Posterior vena cava (tissue), 2 donors: ENCODE results near the gene PLD1. TPM values are rescaled to one million over a fixed set of nuclear protein-coding genes. Genes with fewer than 3 reads are reported as not detected.
"Not testable (repeated sequence)": the region's sequence is repeated elsewhere in the genome, so short reads cannot be mapped to it uniquely, and the experiment has no call there.

Source experiments
- DNase-seq: peaks from one replicate; pipeline ENCODE4 v3.0.0-alpha.2; 2020; ENCODE audit warnings: low spot score
- intact Hi-C, 2 donors: fragments of 100-400 bp; cut with DNase I; formaldehyde crosslinking; loops; one replicate each; pipeline versions ENCODE4 v1.14.1 to v1.14.2; 2022 to 2023
- total RNA-seq, 2 donors: library from RNA; stranded (reverse); fragmentation: NEBNext Ultra II Directional; extraction: Animal tissue kit (Norgen Biotek cat#: 25700); gene quantifications; one replicate each; pipeline ENCODE4 v1.2.1, GENCODE V29; 2021
- donor health status: DM: yes; HTN: yes; CAD: no.
- donor health status: DM: yes; HTN: yes; CAD: no.

Gene PLD1
- total RNA-seq, 2 donors from 2014 or later = 18.5 to 30.9 TPM

DNA sequence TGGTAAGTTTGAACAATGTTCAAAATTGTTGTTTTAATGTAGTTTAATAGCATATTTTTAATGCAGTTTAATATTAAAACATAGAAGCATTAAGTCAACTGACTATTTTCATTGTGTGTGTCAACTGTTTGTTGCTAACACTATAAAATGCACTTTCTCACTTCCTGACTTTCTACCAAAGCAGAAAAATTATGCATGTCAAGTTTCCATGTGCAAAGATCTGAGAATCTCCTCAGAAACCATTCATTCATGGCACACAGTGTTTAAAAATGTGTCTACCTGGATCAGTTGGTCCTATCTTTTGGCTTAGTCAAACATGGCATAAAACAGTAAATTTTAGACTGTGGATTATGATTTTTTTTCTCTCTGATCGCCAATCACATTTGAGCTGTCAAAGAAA lies 156.0 kb downstream of the PLD1 start:
- intact Hi-C loops = loop anchor here (5.0 kb wide), 1 partner anchor 118 kb away; no protein-coding TSS in a partner anchor
- DNase-seq = no peak

DNA sequence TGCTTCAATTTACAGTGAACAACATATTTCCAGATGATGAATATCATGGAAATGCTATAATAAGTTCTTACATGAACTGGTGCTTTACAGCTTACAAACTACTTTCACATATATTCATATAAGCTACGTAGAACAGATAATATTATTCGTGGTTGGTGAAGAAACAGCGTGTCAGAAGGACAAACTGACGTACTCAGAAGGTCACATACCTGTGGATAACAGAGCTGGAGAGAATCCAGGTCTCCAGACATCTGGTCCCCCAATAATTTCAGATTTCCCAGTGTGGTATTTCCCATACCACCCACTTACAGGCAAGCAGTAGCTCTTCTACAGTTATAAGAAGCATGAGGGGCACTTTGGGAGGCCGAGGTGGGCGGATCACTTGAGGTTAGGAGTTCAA lies 156.6 kb downstream of the PLD1 start:
- intact Hi-C loops = loop anchor here (5.0 kb wide), 1 partner anchor 119 kb away; no protein-coding TSS in a partner anchor
- no peak for DNase-seq

DNA sequence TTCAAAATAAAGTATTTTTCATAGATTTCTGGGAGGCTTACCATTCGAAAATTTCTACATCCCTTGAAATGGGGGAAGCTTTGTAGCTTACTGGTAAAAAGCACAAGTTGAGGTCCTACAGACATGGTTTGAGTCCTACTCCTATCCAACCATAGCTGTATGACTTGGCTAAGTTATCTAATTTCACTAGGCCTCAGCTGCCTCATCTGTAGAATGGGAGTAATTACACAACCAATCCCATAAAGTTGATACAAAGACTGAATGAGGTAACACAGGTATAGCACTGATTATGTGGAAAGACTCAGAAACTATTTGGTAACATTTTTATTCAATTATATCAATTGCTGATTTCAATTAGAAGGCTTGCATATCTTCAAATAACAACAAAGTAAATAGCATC lies 157.4 kb downstream of the PLD1 start:
- intact Hi-C loops = loop anchor here (5.0 kb wide), 1 partner anchor 119 kb away; no protein-coding TSS in a partner anchor
- DNase-seq = no peak

DNA sequence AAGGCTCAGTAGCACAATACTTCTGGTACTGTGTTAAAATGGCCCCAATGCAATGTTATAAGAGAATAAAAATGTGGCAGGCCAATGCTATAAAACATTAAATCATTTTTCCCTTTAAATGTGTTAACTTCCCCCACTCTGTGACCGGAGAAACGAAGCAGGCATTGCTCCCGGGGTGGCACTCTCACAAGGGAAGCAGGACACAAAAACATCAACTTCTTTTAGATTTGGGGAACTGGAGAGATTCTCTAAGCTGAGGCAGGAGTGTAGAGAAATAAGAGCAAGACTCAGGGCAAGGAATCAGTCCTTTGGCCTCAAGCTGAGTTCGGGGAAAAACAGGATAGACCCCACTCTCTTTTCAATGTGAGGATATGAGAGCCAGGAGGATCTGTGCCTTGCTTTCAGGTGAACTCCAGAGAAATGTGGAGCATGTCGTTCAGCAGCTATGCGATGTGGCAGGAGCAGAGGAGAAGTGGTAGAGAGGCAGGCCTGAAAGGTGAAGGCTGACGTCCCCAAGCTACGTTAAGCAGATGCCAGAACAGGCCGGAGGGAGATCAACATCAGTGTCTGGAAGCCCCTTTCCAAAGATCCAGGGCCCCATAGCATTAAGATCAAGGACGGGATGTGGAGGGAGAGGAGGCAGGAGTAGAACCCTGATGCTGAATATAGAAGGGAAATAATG lies 160.2 kb downstream of the PLD1 start:
- intact Hi-C loops = loop anchor here (5.0 to 10.0 kb wide), 2 partner anchors 122 to 695 kb away; no protein-coding TSS in a partner anchor
- no peak for DNase-seq

DNA sequence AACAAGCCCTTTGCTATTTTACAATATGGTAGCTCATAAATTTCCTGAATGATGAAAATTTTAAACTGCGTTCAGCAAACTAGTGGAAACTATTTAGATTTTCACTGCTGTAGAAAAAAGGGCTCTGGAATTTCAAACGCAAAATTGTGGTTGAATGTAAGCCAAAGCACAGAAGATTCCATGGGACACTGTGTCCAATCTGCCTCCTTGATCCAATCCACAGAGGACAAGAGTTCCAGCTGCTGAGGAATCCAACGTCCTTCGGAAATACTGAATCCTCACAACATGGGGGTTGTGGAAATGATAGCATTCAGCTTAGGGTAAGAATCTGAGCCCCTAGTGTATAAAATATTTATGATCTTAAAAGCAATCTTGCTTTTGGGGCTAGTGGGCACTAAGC lies 161.0 kb downstream of the PLD1 start:
- intact Hi-C loops = loop anchor here in 1 of 2 donors (10.0 kb wide), 1 partner anchor 696 kb away; no protein-coding TSS in a partner anchor
- no peak for DNase-seq

DNA sequence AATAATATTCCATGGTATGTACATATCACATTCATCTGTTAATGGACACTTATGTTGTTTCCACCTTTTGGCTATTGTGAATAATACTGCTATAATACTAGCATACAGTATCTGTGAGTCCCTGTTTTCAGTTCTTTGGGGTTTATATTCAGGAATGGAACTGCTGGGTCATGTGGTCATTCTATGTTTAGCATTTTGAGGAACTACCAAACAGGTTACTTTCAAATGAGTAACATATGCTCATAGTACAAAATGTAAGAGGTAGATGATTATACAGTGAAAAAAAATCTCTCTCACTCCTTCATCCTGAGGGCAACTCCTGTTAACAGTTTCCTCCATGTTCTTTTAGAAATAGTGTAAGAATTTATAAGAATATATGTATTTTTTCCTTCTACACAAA lies 162.2 kb downstream of the PLD1 start:
- intact Hi-C loops = loop anchor here in 1 of 2 donors (10.0 kb wide), 1 partner anchor 697 kb away; no protein-coding TSS in a partner anchor
- no peak for DNase-seq

DNA sequence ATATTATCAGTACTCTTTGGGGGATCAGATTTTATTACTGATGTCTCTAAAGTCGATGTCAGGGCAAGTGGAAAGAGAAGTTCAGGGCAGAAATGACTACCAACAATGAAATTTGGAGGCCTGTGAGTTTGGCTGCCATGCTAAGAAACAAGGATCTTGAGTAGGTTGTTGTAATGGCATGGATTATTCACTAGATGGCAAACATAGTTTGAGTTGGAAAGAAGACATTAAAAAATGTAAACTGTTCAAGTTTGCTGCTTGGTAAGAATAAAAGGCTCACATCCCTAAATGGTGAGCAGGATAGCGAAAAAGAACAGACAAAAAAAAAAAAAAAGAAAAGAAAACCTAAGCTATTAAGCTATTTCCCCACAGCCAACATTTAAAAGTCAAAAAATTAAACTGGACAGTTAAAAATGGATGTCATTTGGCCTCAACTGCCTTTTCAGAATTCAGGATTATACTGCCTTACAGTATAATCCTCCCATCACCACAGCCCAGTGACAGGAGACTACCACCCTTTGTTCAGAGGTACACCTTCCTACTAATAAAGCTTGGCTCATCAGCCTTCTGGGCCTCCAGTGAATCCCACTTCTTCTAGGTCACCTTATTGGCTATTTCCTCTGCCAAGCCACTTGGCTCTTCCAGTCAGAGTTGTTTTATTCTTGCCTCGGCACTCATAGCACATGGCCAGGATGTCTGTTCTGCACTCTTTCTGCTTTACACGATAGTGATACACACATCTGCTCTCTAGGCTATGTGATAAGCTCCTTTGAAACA lies 163.7 kb downstream of the PLD1 start:
- DNase-seq = no peak
- intact Hi-C loops = loop anchor here in 1 of 2 donors (10.0 kb wide), 1 partner anchor 698 kb away; no protein-coding TSS in a partner anchor

DNA sequence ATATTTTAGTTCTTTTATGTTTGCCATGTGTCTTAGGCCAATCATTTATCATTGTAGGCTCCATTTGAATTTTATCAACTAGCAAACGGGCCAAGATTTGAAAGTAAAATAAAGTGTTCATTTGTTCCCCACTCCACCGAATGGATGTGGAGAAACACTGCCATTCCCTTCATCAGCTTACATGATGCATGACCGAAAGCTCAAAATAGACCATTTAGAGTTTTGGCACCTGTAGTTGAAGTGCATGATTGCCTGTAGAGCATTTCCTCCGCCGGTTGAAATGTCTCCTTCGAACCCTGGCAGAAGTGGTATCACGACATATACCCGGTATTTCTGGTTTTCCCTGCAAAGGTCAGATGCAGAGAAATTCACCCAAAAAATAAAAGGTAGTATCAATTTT lies 165.6 kb downstream of the PLD1 start:
- intact Hi-C loops = loop anchor here in 1 of 2 donors (10.0 kb wide), 1 partner anchor 700 kb away; no protein-coding TSS in a partner anchor
- DNase-seq = no peak

DNA sequence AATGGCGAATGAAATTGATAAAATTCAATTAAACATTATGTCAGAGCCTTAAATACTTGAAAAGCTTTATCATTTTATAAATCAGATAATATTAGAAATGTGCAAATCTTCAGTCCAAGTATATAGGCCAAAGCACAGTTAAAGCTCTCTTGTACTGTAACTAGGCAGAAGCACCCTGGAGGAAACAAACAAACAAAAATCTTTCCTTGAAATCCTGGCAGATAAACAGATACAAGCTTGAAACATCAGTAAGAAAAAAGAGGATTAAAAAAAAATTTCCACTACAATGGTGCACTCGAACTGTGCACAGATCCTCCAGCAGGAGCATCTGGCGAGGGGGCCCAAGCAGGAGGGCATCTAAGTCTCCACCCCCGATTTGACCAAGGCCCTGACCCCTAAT lies 166.6 kb downstream of the PLD1 start:
- DNase-seq = no peak
- intact Hi-C loops = loop anchor here in 1 of 2 donors (10.0 kb wide), 1 partner anchor 701 kb away; no protein-coding TSS in a partner anchor

DNA sequence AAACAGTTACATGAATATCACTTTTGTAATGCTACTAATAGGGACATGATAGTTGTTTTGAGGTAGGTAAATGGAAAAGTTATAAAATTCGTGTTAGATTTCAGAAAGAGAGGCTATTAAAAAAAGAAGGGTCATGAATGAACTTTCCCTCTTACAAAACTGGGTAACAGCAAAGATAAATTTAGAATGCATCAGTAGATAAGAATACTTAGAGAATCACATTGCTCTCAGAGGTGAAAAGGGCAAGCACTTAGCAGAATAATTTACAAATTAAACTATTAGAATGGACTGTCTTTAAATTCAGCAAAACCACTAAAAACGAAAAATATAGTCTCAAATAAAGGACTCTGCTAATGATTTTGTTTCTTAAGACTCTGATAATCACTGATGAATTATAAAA lies 167.2 kb downstream of the PLD1 start:
- intact Hi-C loops = loop anchor here in 1 of 2 donors (10.0 kb wide), 1 partner anchor 702 kb away; no protein-coding TSS in a partner anchor

DNA sequence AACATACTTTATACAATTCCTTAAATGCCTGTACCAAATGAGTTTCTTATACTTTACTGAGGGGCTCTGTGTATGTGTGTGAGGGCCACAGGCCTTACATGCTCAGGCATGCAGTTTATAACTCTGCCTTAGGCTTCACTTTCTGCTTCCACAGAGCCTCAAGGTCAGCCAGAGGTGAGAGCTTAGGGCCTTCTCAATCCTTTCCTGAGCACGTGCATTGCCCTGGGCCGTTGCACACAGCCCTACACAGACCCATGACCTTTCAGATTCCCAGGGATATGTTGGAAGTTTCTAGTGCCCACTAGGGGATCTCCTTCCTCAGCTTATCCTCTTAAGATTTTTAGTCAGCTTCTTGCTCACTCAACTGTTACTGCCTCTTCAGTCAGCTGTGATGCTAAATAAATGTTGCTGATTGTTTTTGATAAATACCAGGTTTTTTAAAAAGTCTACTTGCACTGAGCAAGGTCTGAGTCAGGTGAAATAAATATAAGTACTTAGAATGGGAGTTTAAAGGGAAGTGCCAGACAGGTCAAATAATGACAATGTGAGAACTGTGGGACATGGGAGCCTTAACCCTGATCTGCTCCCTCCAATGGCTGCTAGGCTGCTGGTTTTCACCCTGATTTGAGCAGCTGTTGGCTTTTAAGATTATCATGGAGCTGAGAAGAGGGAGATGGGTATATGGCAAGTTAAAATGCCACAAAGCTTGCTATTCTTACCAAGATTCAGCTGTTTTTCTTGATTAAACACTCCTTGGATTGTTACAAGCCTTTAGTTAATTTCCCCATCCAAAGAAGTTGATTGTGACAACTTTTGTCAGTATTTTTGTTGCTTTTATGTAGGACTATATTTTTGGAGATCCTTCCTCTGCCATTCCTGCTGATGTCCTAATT lies 169.5 kb downstream of the PLD1 start:
- DNase-seq = no peak
- intact Hi-C loops = loop anchor here in 1 of 2 donors (10.0 kb wide), 1 partner anchor 704 kb away; no protein-coding TSS in a partner anchor

More for the DNA sequence above, 167.2 kb downstream of the PLD1 start:
- DNase-seq = no peak

DNA sequence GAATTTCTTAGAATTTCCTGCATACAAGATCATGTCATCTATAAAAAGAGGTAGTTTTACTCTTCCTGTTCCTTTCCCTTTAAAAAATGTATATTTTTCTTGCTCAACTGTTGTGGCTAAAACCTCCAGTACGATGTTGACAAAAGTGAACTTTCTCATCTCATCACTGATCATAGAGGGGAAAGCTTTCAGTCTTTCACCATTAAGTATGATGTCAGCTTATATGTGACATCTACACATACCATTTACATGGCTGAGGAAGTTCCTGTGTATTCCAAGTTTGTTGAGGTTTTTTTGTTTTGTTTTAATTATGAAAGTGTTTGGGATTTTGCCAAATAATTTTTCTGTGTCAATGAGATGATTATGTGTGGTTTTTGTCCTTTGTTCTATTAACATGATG lies 173.6 kb downstream of the PLD1 start:
- DNase-seq = no peak
- intact Hi-C loops = no loop called here

DNA sequence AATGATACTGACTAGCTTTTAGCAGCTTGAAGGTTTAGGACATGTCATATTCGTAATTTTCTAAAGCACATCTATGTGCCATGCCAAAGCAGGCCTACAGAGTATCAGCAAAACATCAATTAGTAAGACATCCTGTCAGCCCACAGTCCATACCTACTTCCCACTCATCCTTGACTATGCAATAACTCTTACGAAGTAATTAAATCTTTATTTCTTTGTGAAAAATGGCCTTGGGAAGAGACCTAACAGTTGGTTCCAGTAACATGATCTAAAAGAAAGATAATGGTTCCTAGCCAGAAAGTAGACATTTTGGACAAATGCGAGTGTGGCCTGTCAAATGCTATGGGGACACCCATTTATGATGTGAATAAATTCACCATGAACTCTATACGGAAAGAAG lies 177.5 kb downstream of the PLD1 start:
- intact Hi-C loops = no loop called here

DNA sequence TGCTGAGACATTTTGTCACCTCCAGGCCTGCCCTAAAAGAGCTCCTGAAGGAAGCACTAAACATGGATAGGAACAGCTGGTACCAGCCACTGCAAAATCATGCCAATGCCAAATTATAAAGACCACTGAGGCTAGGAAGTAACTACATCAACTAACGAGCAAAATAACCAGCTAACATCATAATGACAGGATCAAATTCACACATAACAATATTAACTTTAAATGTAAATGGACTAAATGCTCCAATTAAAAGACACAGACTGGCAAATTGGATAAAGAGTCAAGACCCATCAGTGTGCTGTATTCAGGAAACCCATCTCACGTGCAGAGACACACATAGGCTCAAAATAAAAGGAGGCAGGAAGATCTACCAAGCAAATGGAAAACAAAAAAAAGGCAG lies 183.5 kb downstream of the PLD1 start:
- DNase-seq, intact Hi-C loops: not testable (repeated sequence)

More for the DNA sequence above, 177.5 kb downstream of the PLD1 start:
- DNase-seq = no peak

DNA sequence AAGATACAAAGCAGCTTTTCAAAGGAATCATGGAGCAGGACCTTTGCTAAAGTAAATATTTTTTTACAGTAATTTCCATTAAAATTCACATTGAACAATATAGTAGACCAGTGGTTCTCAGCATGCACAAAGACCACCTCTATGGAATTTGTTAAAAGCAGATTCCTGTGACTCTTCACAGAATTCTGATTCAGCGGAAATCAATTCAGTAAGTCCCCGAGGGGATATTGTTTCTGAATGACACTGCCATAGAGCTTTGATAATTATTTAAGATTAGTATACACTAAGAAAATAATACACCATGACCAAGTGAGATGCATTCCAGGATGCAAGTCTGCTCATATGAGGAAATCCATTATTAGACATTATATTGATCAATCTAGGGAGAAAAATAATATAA lies 188.2 kb downstream of the PLD1 start:
- intact Hi-C loops = no loop called here
- no peak for DNase-seq

DNA sequence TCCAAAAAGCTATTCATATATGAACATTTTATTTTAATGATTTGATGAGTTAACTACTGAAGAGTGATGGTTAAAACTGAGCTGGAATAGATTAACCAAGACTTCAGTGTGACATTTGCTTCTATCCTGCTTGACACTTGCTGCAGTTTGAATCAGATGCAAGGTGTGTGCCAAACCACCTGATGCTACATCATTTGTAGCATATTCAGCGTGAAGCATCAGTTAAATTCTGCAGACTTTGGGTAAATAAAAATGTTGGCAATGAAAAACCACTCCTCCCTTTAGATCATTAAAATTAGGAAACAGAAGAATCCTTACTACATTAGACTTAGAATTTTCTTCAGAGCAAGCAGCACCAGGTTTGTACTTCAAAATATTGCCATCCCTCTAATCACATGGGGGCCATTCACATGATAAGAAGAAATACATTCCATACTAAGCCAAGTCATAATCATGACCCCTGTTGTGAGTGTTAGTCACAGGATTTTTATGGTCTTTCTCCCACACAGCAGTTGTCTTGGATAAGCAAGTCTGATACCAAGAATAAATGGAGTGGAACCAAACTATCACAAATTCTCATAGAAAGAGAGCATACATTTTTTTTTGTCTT lies 189.4 kb downstream of the PLD1 start:
- DNase-seq = no peak
- intact Hi-C loops = no loop called here

DNA sequence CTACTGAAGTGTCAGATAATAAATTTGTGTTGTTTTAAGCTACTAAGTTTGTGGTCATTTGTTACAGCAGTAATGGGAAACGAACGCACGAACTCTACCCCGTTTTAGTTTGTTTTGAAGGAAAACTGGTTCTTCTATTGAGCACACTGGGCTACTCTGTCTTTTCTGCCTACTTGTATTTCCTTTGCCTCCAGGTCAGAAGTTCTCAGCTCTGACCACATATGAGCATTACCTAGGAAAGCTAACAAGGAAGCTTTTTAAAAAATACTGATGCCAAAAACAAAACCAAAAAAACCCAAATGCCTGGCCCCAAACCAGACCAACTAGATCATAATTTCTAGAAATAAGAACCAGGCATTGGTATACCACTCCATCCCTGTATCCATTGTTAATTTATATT lies 193.5 kb downstream of the PLD1 start:
- DNase-seq = no peak
- intact Hi-C loops = no loop called here

DNA sequence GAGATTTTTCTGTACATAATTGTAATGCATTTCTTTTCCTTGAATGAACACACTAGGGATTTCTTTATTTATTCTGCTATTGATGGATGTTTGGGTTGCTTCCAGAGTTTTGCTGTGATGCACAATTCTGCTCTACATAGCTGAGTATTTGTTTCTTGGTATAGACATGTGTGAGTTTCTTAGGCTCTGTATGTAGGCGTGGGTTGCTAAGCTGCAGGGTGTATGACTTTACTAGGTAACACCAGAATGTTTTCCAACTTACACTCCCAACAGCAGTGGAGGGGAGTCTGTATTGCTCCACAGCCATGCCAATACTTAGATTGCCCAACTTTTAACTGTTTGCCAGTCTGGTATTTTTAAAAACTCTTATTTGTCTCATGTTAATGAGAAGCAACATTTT lies 194.6 kb downstream of the PLD1 start:
- intact Hi-C loops = no loop called here
- DNase-seq = no peak

DNA sequence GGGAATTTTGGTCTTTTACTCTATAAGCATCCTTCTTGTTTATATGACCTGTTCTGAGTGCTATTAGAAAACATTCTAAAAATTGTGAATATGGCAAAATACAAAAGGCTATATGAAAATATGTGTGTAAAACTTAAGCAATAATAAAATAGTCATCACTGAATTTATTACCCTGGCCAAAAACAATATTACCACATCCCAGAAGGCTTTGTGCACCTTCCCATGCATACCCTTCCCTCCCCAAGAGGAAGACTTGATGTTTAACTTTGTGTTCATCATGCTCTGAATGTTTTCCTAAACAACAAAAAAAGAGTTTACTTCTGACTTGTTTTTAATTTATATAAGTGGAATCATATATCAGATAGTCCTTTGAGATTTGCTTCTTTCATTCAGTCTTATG lies 195.0 kb downstream of the PLD1 start:
- DNase-seq = no peak
- intact Hi-C loops = no loop called here
